Effector CD4-positive, alpha-beta T cell (primary cell): Measurements from ENCODE around the gene GPR39.
"Not testable (repeated sequence)": the region's sequence is repeated elsewhere in the genome, so short reads cannot be mapped to it uniquely, and the experiment has no call there.

Source experiments
- DNase-seq: peaks from one replicate; pipeline ENCODE4 v3.0.0-alpha.2; 2020

Gene GPR39

DNA sequence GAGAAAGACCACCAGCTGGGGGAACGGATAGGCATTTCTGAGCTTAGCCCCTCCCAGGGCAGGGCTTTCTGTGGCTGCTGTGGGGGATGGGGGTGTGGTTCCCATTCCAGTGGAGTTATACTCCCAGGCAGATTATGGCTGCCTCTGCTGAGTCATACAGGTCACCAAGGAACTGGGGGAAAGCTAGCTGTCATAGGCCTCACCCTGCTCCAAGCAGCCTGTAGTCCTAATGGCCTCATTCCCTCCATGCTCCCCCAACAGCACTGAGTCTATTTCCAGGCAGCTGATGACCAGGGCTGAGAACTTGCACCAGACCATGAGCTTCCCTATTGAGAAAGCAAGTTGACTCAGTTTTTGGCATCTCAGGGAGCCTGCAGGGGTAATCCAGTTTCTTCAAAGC is 87.1 kb downstream of the GPR39 start:
- DNase-seq: no peak

DNA sequence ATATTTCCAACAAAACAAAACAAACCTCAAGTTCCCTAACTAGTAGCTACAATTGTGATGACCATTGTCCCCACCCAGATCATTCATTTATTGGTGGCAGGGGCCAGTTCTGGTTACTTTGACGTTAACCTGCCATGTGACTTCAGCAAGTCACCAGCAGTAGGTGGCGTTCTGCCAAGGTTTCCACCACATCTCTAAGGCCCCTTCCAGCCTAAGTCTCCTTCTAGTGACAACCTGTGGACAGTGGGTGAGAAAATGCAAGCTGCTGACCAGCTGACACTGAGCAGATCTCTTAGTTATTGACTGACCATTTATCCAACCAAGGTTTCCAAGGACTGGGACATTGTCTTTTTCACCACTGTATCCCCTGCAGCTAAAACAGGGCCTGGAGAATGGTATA is 98.4 kb downstream of the GPR39 start:
- no peak for DNase-seq

DNA sequence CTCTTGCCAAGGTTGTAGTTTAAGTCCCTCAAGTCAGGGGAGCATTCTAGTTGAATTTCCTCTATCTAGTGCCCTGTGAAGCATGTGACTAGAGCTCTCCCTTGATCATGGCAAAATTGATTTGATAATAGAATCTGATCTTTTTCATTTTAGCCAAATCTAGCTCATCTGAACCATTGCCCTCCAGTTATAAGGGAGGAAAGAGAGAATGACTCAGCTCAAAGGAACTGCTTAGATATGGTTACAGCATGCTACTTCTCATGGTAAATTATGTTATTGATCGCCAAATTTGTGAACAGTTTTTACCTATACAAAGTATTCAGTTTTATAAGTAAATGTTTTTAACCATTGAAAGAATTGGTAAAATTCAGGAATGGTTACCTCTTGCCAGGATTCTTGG is 100.8 kb downstream of the GPR39 start:
- no peak for DNase-seq

DNA sequence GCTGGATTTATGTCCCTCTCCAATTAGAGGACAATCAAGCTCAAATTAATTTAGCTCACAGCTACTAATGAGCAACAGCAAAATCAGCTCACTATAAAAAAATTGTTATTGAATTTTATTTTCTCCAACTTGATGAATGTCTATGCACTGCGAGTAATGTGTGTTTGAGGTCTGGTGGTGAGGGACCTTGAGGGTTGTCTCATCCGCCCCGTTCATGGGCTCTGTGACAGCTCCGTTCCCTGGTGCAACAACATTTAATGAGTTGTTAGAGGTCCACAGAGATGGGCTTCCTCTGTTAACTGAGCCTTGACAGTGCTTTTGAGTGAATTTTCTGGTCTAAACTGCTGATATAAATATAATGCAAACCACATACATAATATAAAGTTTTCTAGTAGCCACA is 101.7 kb downstream of the GPR39 start:
- no peak for DNase-seq

DNA sequence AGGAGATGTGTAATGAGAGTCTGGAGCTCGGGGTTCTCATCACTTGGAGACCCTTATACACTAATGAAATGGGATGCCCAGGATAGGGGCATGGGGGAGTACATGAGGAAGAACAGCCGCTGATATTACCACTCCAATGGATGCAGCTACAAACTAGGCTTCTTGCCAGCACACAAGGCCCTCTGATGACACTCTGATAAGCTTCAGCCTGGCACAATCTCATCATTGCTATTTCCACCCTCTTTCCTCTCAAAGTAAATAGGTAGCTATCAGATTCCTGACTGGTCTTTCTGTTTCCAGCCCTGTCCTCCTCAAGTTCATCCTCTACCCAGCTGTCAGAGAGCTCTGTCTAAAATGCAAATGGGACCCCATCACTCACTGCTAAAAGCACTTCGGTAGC is 103.0 kb downstream of the GPR39 start:
- DNase-seq: no peak

DNA sequence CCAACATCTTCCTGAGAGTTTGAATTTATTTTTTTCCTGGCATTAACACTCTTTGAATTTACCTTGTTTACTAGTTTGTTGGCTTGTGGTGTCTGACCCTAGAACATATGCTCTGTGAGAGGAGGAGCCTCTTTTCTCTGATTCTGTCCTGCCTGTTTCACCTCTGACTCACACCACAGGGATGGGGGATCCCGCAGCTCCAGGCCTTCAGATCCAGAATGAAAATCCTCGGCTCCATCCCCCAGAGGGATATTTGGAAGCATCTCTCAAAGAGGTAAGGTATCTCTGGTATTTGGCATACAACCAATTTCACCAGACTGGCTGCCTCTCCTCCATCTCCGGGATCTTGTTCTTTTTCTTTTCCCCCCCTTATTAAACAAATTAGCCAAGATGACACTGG is 104.7 kb downstream of the GPR39 start:
- no peak for DNase-seq

DNA sequence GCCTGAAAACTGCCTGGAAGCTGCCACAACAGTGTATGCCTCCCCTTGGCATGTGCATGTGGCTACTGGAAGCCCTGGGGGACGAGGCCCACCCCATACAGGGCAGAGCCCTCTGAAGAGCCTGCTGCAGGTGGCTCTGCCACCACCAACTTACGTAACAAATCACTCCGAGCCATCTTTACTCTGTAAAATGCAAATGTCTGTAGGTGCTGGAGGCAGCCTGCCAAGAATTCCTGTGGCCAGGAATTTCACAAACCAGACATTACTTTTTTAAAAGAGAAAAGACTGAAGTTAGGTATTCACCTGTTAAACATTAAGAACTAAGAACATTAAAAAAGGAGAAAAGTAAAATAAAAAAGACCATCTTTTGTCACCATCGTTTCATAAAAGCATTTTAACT is 106.3 kb downstream of the GPR39 start:
- no peak for DNase-seq

DNA sequence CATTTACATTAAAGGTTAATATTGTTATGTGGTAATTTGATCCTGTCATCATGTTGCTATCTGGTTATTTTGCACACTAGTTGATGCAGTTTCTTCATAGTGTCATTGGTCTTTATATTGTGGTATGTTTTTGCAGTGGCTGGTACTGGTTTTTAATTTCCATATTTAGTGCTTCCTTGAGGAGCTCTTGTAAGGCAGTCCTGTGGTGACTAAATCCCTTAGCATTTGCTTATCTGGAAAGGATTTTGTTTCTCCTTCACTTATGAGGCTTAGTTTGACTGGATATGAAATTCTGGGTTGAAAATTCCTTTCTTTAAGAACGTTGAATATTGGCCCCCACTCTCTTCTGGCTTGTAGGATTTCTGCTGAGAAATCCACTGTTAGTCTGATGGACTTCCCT is 120.5 kb downstream of the GPR39 start:
- not testable (repeated sequence) for DNase-seq

DNA sequence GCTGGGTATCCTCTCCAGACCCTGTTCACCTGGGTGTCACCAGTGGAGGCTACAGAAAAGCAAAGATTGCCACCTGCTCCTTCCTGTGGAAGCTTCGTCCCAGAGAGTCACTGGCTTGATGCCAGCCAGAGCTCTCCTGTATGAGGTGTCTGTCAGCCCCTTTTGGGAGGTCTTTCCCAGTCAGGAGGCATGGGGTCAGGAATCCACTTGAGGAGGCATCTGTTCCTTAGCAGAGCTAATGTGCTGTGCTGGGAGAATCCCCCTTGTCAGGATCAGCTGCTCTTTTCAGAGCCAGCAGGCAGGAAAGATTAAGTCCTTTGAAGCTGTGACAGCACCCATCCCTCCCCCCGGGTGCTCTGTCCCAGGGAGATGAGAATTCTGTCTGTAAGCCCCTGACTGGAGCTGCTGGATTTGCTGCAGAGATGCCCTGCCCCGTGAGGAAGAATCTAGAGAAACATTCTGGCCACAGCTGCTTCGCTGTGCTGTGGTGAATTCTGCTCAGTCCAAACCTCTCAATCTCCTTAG is 121.8 kb downstream of the GPR39 start:
- no peak for DNase-seq

DNA sequence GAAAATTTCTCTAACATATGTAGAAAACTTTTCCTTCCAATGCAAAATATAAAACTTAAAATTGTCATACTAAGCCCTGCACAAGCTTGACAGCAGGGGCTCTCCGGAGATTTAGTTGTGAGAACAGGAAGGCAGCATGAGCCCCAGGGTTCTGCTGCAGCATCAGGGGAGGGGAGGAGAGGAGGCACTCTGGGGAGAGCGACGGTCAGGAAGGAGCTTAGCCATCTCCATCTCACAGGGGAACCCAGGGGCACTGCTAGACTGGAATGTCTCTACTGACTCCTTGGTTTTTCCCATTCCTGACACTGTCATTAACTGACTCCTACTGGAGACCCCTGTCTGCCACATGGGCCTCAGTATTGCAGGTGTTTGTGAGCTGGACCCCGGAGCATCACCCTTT is 123.6 kb downstream of the GPR39 start:
- DNase-seq: no peak

DNA sequence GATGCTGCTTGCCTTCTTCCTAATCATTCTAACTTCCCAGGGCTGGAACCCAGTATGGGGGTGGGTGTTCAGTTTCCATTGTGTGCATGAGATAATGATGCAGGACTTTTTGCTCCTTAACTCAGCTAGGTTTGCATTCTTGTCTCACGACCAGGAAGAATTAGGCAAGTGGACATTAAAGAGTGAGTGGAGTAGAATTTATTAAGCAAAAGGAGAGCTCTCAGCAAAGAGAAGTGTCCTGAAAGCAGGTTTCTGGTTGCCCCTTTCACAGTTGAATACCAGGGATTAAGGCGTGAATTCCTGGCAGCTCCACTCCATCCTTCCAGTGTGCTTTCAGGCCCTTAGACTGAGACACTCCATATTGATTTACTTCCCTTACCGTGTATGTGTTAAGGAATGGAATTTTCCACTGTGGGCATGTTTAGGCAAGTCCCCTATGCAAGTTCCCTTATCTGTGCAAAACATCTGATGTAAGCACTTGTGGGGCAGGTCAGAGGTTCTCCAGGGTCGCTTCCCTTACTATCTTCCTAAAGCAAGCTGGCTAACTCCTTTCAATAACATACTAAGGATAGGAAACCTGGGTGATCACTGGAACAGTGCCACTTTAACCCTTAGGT is 126.5 kb downstream of the GPR39 start:
- no peak for DNase-seq

DNA sequence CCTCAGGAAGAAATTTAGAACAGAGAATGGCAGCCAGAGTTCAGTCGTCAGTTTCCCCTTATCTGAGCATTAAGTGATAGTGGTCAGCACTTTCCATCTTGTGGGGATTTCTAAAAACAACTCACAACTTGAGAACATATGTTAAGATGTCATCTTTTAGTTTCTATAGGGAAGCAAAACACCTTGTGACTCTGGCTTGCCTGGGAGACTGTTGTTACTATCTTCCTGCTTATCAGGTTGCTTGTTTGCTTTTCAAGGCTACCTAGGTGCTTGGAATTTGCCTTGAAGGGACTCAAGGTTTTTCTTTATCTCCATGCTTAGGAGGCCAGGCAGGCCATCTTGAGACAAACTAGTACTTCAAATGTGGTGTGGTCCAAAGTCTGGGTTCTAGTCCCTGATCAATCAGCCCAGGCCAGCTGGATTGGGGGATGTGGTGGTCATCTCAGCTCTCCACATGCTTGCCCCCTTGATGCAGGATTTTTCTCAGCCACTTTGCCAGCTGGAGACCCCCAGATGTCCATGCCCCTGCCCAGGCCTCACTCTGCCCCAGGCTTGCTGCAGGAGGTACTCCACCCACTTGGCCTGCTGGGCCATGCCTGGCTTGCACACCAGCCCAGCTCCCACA is 127.5 kb downstream of the GPR39 start:
- no peak for DNase-seq

DNA sequence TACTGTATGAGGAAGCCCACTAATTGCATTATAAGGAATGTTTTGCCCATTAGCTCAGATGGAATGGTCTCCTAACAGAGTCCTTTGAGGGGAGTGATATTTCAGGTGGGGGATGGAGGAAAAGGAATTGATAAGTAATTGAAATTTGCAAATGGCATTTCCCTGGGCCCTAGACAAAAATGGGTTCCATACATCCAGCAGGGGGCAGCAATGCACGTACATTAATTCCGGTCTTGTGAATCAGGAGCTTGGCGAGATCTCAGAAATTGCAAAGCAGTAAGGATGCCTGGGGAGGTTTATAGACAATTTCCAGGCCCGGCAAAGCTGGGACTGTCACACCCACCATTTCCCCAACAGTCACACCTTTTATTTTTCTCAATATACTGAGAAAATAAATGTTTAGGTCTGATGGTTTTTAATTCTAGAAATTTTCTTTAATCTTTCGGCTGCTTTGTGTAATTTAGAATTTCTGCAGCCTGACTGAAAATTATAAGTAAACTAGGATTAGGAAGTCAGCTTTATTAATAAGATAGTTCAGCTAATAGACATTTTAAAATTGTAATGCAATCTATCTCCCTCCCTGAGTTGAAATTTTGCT is 130.6 kb downstream of the GPR39 start:
- no peak for DNase-seq

DNA sequence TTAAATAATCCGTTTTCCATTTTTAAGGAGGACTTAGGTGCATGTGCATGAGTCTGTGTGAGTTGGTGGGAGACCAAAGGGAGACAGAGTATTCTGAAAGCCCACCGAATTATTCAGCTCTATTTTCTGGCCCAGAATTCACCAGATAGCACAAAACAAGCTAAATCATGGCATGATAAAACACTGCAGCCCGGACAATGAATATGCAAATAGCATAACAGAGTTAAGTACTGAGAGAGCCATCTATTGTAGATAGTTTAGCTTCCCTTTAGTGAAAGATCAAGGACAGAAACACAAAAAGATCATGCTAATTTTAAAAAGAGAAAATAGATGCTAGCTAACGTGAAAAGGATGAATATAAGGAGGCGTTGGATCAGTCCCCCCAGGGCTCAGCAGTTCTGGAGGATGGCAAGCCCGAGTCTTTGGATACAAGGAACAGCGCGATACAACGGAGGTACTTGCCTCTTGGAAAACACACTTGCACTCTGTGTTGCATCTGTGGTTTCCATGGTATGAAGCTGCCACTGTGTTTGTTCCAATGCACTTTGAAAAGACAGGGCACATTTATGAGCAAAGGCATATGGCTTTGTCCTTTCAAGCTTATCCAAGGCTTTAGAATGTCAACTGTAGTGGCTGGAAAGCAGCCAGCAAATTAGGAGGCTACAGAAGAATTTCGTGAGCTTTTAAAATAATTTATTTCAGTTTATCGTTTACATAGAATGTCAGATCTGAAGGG is 133.5 kb downstream of the GPR39 start:
- DNase-seq: no peak

DNA sequence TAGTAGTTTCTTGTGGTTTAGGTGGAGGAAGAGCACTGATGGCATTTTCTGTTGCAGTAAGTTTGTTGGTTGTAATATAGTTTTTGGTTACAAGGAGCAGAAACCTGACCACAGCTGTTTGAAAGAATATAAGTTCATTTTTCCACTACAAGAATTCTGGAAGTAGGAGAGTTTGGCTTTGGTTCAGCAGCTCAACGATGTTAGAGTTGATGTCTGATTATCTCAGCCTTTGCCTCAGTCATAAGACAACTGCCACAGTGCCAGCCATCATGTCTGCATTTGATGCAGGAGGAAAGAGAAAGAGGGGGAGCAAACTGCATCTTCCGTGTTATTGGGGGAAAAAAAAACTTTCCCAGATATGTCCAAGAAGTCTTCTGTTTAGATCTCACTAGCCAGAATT is 134.3 kb downstream of the GPR39 start:
- DNase-seq: no peak

DNA sequence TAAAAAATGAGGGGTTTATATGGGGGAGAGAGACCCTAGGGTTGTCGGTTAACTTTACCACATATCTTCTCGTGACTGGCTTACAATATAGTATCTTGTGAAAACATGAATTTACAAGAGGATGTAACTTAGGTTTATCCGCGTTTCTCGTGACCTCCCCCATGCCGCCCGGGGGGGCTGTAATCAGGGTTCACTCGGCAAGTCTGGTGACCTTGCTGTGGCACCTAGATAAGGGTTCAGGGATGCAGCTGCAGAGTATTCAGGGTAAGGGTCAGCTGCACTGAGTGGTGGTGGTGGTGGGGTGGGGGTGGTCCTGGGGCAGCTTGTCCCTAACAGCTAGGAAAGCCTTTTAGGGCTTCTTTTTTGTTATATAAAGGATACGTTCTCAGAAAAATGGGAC is 141.1 kb downstream of the GPR39 start:
- DNase-seq: no peak

DNA sequence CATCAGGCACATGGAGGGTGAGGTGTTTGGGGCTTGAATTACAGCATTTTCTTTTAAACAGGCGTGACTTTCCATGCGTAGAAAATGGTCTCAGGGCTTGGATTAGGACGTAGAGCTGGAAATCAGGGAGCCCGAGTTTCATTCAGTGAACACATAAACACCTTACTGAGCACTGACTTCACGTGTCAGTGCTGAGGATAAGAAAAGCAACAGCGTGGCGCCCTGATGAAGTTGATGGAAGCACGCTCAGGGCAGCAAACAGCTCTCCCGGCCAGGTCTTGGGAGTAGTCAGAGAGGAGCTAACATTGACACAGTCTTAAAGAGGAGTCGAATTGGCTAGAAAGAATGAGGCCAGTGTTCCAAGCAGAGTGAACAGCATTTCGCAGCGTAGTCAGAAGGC is 142.7 kb downstream of the GPR39 start:
- DNase-seq: no peak

DNA sequence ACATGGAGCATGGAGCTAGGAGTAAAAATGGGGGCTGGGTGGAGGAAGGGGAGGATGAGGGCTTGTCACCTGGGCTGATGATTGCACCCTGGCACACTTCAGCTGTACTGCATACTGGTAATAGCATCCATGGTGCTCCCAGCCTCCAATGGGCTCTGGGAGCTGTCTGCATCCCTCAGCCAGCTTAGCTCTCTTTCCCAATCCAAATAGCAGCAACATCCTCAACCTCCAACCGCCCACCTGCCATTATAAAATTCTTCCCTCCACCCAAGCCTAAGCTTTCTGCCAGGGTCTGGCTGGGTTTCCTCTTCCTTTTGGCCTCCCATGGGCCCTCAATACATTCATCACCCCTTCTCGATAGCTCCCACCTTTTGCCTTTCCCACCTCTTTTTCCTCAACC is 143.3 kb downstream of the GPR39 start:
- no peak for DNase-seq

DNA sequence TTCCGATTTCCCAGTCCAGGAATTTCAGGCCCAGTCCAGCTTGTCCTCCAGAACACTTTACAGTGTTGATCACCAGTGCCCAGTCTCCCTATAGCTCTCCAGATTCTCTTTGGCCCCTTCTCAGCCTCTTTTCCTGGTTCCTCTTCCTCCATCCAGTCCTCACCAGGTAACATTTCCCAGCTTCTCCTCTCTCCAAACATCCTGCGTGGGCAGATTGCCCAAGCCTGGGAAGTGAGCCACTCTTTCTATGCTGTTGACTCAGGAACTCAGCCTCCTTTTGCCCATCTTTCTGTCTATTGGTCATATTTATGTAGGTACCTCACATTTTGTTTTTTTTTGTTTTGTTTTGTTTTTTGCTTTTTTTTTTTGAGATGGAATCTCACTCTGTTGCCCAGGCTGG is 144.0 kb downstream of the GPR39 start:
- no peak for DNase-seq

DNA sequence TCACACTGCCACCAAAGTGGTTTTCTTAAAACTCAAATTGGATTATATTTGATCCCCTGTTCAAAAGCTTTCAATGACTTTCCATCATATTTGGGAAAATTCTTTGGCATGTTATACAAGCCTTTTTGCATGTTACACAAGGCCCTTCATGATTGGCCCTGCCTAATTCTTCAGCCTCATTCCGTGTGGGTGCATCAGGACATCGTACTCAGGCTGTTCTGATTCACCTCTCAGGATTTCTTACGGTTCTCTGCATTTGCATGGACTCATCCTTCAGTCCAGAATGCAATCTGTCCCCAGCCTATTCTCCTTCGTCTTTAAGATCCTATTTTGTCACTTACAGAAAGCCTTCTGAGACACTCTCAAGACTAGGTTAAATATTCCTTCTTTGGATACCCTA is 145.6 kb downstream of the GPR39 start:
- no peak for DNase-seq

DNA sequence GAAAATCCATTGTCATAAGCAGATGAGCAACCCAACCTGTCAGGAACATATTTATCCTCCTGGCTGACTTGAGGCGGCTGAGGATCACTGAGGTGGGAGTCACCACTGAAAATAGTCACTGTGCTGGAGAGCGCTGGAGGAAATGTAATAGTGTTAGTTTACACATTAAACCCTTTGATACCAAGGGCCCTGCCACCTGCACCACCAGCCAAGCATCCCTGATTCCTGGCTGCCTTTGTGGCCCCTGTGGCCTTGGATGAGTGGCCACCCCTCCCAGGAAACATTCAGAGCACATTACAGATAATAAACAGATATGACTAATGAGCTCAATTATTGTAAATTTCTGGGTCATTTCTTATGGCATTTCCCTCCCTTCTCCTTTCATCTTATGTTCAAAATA is 147.5 kb downstream of the GPR39 start:
- DNase-seq: no peak

DNA sequence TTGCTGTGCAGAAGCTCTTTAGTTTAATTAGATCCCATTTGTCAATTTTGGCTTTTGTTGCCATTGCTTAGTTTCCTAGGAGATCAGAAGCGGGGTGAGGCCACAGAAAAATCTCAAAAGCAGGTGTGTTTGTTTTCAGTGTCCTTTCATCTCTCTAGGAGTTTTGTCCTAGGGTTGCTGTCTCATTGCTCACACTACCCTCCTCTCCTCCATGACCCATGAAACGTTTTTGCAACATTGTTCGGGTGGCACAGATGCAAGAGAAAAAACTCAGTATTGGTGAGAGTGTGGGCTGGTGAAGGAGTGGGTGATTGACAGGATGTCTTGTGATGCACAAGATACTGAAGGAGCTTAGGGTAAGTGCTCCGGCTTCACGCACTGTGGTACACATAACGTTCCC is 149.8 kb downstream of the GPR39 start:
- DNase-seq: no peak

DNA sequence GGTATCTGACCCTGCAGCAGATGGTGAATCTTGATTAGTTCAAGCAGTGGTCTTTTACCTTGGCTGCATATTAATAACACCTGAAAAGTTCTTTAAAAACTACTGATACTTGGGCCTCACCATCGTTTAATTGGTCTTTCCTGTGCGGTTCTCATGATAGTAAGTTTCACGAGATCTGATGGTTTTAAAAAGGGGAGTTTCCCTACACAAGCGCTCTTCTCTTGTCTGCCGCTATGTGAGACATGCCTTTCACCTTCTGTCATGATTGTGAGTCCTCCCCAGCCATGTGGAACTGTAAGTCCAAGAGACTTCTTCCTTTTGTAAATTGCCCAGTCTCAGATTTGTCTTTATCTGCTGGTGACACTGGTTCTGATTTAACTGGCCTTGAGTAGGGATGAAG is 151.1 kb downstream of the GPR39 start:
- DNase-seq: no peak

DNA sequence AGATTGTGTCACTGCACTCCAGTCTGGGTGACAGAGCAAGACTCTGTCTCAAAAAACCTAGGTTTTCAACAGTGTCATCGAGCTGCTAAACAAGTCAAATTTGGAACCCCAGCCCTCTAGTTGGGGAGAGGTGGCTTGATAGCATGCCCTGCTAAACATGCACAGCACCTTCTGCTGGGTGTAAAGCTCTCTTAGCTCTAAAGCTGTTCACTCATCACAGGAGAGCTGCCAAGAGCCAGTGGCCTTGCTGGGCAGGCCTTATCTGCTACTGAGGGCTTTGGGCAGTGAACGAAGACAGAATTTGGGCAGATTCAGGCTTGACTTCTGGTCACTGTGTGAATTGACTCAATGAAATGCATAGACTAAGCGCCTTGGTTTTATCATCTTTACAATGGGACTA is 152.1 kb downstream of the GPR39 start:
- DNase-seq: no peak
